Measurements from ENCODE around the gene IDH3G. TPM values are rescaled to one million over a fixed set of nuclear protein-coding genes. Genes with fewer than 3 reads are reported as not detected.

Gene IDH3G
- total and polyA plus RNA-seq, 8 donors = 15.8 to 48.4 (median 25.1) TPM

GRCh38 chrX:153786669-153787068 is 7.5 kb downstream of the IDH3G start:
- intact Hi-C loops (cut with DNase I) = no loop called here
- WGBS, 2 donors = 89 to 90% methylated on average over 15 of the region's 15 CpGs
- FAIRE-seq (no peak), DNase-seq (no peak), ATAC-seq (no peak)
- H3K36me3 ChIP-seq = peaks cover 0 to 10% (median 8%) of the 10 kb centered on the region in 3 donors
- no peak overlapping the region for H3K4me3 ChIP-seq
- H3K4me1 ChIP-seq = no peaks in the 10 kb centered on the region
- no peak for TF ChIP-seq CTCF (IDR thresholded peaks at IDR 0.05)
- H3K9me3 ChIP-seq = no peaks in the 10 kb centered on the region
- no peak overlapping the region for H3K27ac ChIP-seq
- H3K27me3 ChIP-seq = no peaks in the 10 kb centered on the region

GRCh38 chrX:153784325-153784967 is 9.7 kb downstream of the IDH3G start:
- Histone ChIP-seq H3K27ac (no peak overlapping the region), H3K4me3 (no peak overlapping the region), H3K4me1 (no peaks in the 10 kb centered on the region), H3K36me3 (peaks cover 0 to 10% (median 8%) of the 10 kb centered on the region in 3 donors), H3K27me3 (no peaks in the 10 kb centered on the region), H3K9me3 (no peaks in the 10 kb centered on the region)
- intact Hi-C loops (cut with DNase I) = no loop called here
- FAIRE-seq (no peak), DNase-seq (no peak), ATAC-seq (no peak)
- TF ChIP-seq CTCF (IDR thresholded peaks at IDR 0.05) = no peak
- 91 to 94% methylated on average over 27 of the region's 27 CpGs for WGBS, 2 donors

DNA sequence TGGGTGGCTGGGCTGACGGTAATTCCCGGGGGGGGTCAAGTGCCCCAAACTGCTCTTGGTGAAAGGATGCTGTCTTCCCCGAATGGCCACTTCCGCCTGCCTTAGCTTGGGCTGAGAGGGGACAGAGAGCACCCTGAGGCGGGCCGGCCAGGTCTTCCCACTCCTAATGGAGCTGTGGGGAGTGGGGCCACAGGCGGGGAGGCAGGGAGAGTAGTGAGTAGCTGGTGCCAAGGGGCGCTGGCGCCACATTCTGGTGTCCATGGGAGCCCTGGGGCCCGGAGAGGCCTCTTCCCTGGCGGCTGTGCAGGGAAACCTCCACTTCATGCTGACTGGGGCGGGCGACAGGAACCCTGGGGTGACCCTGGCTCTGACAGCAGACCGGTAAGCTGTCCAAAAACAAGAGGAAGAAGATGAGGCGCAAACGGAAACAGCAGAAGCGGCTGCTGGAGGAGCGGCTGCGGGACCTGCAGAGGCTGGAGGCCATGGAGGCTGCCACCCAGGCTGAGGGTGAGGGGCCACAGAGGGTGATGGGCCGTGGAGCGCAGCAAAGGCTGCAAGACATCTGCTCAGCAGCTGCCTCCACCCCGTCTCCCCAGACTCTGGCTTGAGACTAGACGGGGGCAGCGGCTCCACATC is 10.7 kb downstream of the IDH3G start:
- Histone ChIP-seq H3K4me1 (no peaks in the 10 kb centered on the region), H3K4me3 (no peak overlapping the region), H3K27ac (no peak overlapping the region), H3K36me3 (peaks cover 0 to 10% (median 8%) of the 10 kb centered on the region in 3 donors), H3K27me3 (no peaks in the 10 kb centered on the region), H3K9me3 (no peaks in the 10 kb centered on the region)
- ATAC-seq (no peak), DNase-seq (no peak), FAIRE-seq (no peak)
- intact Hi-C loops (cut with DNase I) = no loop called here
- no peak for TF ChIP-seq CTCF (IDR thresholded peaks at IDR 0.05)
- 85 to 86% methylated on average over 23 to 24 of the region's 24 CpGs for WGBS, 2 donors

DNA sequence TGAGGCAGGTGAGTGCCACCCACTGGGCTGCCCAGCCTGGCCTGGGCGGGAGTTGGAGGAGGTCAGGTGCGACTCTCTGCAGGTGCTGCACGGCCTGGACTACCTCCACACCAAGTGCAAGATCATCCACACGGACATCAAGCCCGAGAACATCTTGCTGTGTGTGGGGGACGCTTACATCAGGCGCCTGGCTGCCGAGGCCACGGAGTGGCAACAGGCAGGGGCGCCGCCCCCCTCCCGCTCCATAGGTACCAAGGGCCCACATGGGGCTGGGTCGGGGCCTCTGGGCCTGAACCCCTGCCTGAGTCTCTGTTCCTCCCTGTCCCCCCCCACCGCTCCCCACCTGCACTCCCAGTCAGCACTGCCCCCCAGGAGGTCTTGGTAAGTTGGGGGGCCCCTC is 11.3 kb downstream of the IDH3G start:
- 89 to 95% methylated on average over 11 to 14 of the region's 14 CpGs for WGBS, 2 donors
- no peaks in the 10 kb centered on the region for H3K9me3 ChIP-seq
- peaks cover 0 to 10% (median 8%) of the 10 kb centered on the region in 3 donors for H3K36me3 ChIP-seq
- DNase-seq = no peak
- H3K27ac ChIP-seq = no peak overlapping the region
- H3K27me3 ChIP-seq = no peaks in the 10 kb centered on the region
- intact Hi-C loops (cut with DNase I) = no loop called here
- H3K4me3 ChIP-seq = no peak overlapping the region
- no peak for ATAC-seq
- FAIRE-seq = no peak
- H3K4me1 ChIP-seq = no peaks in the 10 kb centered on the region
- no peak for TF ChIP-seq CTCF (IDR thresholded peaks at IDR 0.05)

- TF ChIP-seq CTCF (IDR thresholded peaks at IDR 0.05) = no peak
- Histone ChIP-seq H3K4me1 (no peaks in the 10 kb centered on the region), H3K4me3 (no peak overlapping the region), H3K36me3 (peaks cover 0 to 10% (median 3%) of the 10 kb centered on the region in 3 donors), H3K27ac (no peak overlapping the region), H3K9me3 (no peaks in the 10 kb centered on the region), H3K27me3 (no peaks in the 10 kb centered on the region)
- FAIRE-seq (no peak), ATAC-seq (no peak), DNase-seq (no peak)
- 59 to 63% methylated on average over 11 of the region's 11 CpGs for WGBS, 2 donors
- intact Hi-C loops (cut with DNase I) = no loop called here
Measured at GRCh38 chrX:153782313-153782712, 11.9 kb downstream of the IDH3G start.

Measured in pancreas (tissue), 10 donors.